HepG2 (cell line): ENCODE measurements around the gene FFAR1. TPM values are rescaled to one million over a fixed set of nuclear protein-coding genes. Genes with fewer than 3 reads are reported as not detected.

Source experiments
- ATAC-seq: fragments of 200-7000 bp; cut with Tn5 transposase; 3 replicates; pipeline ENCODE4 v1.9.1; 2020; ENCODE audit warnings: mild to moderate bottlenecking, moderate library complexity
- BruUV-seq: library from RNA; stranded (reverse); fragments of 400-500 nt; replicated peaks from 2 replicates; lab custom pipeline; 2021; lab: Mats Ljungman, UMichigan
- CTCF ChIA-PET: fragments of 300-600 bp; formaldehyde crosslinking; extraction: SDS; loops from one replicate; lab custom pipeline; 2021; ENCODE audit warnings: low total read pairs, inconsistent platforms, low intra/inter-chr PET ratio; lab: Yijun Ruan, JAX
- POLR2A ChIA-PET: fragments of 350-600 bp; sonication (Branson Sonifier 250); formaldehyde crosslinking; loops from one replicate; lab custom pipeline; 2020; ENCODE audit warnings: antibody characterized with exemption, inconsistent platforms; lab: Yijun Ruan, JAX
- DNase-seq: peaks from one replicate; pipeline ENCODE4 v3.0.0-alpha.2; 2015; ENCODE audit warnings: low spot score
- FAIRE-seq: peaks from 3 replicates; lab custom pipeline; 2011; peaks lifted over from hg19 to GRCh38; lab: Jason Lieb, UNC
- H2AFZ ChIP-seq: one replicate; pipeline ENCODE4 v1.6.1; 2011; ENCODE audit warnings: low read length, inconsistent platforms
- H3K27ac ChIP-seq: fragments of 300-600 bp; 3 replicates; pipeline ENCODE4 v1.8.0; 2011; ENCODE audit warnings: mixed run types, mild to moderate bottlenecking, mixed read lengths, low read length, inconsistent platforms; ENCODE audit not compliant: insufficient read depth; ENCODE audit errors: extremely low read length
- H3K27me3 ChIP-seq, 2 experiments: fragments of 200-600 bp in 1 of 2; 2 replicates in 1 of 2; 3 replicates in 1 of 2; pipeline versions ENCODE4 v1.6.0 to v1.8.0; 2011; ENCODE audit warnings: low read length in 2 of 2, mild to moderate bottlenecking in 2 of 2, moderate library complexity in 2 of 2, inconsistent platforms in 1 of 2; ENCODE audit not compliant: insufficient read depth in 2 of 2, control insufficient read depth in 1 of 2
- H3K36me3 ChIP-seq, 2 experiments: fragments of 200-600 bp in 1 of 2; replicated peaks in 1 of 2; 2 replicates in 1 of 2; 3 replicates in 1 of 2; pipeline versions ENCODE4 v1.5.1 to v1.8.0; 2011; ENCODE audit warnings: low read length in 2 of 2, inconsistent platforms in 1 of 2; ENCODE audit not compliant: insufficient read depth in 2 of 2, control insufficient read depth in 1 of 2
- H3K4me1 ChIP-seq: 2 replicates; pipeline ENCODE4 v1.5.1; 2012; ENCODE audit warnings: low read length, inconsistent platforms; ENCODE audit not compliant: insufficient read depth
- H3K4me2 ChIP-seq: 2 replicates; pipeline ENCODE4 v1.6.0; 2011; ENCODE audit warnings: low read depth, low read length, inconsistent platforms
- H3K4me3 ChIP-seq, 3 experiments: fragments of 200-600 bp in 1 of 3; sonication (generic), shearing (Covaris generic) in 1 of 3; replicated peaks in 1 of 3; 2 replicates each; pipeline ENCODE4 v1.5.1; 2011 to 2016; ENCODE audit warnings: low read length in 3 of 3, inconsistent platforms in 2 of 3, low read depth in 2 of 3, mild to moderate bottlenecking in 2 of 3, control low read depth in 1 of 3, mixed read lengths in 1 of 3; ENCODE audit not compliant: insufficient read depth in 1 of 3
- H3K79me2 ChIP-seq: one replicate; pipeline ENCODE4 v1.6.1; 2011; ENCODE audit warnings: low read length, inconsistent platforms; ENCODE audit not compliant: insufficient read depth
- H3K9ac ChIP-seq: 2 replicates; pipeline ENCODE4 v1.6.0; 2011; ENCODE audit warnings: mild to moderate bottlenecking, low read depth, low read length, inconsistent platforms; ENCODE audit not compliant: insufficient read depth
- H3K9me3 ChIP-seq: 2 replicates; pipeline ENCODE4 v1.5.1; 2012; ENCODE audit warnings: mild to moderate bottlenecking, low read length
- H4K20me1 ChIP-seq: 2 replicates; pipeline ENCODE4 v1.6.0; 2011; ENCODE audit warnings: inconsistent platforms, mild to moderate bottlenecking, low read length, moderate library complexity; ENCODE audit not compliant: insufficient read depth
- ARID2 ChIP-seq: sonication (generic); formaldehyde crosslinking; IDR thresholded peaks from 2 replicates; pipeline ENCODE4 v1.8.1; 2022; ENCODE audit warnings: mild to moderate bottlenecking, missing genetic modification reagents, borderline replicate concordance
- BRD4 ChIP-seq: sonication (generic); formaldehyde crosslinking; IDR thresholded peaks from 2 replicates; pipeline ENCODE4 v1.4.0; 2020; ENCODE audit warnings: missing genetic modification reagents
- CBFB ChIP-seq: sonication (generic); formaldehyde crosslinking; IDR thresholded peaks from 2 replicates; pipeline ENCODE4 v1.4.0; 2020; ENCODE audit warnings: missing genetic modification reagents
- KDM2A ChIP-seq: sonication (generic); formaldehyde crosslinking; IDR thresholded peaks from 2 replicates; pipeline ENCODE4 v1.4.0; 2020; ENCODE audit warnings: low read depth, missing genetic modification reagents, borderline replicate concordance
- NBN ChIP-seq: fragments of 450-650 bp; conservative IDR thresholded peaks from 2 replicates; pipeline ENCODE4 v1.6.1; 2017
- SETDB1 ChIP-seq: sonication (generic); formaldehyde crosslinking; IDR thresholded peaks from 2 replicates; pipeline ENCODE4 v1.5.1; 2020; ENCODE audit warnings: missing genetic modification reagents, mild to moderate bottlenecking, borderline replicate concordance
- ZFY ChIP-seq: sonication (generic); formaldehyde crosslinking; IDR thresholded peaks from 2 replicates; pipeline ENCODE4 v1.4.0; 2020; ENCODE audit warnings: missing genetic modification reagents
- ZNF276 ChIP-seq: sonication (generic); formaldehyde crosslinking; IDR thresholded peaks from 2 replicates; pipeline ENCODE4 v1.4.0; 2020; ENCODE audit warnings: mild to moderate bottlenecking, low read depth, missing genetic modification reagents
- ZNF609 ChIP-seq: sonication (generic); formaldehyde crosslinking; IDR thresholded peaks from 2 replicates; pipeline ENCODE4 v1.4.0; 2020; ENCODE audit warnings: mild to moderate bottlenecking, missing genetic modification reagents, borderline replicate concordance
- WGBS: methylation state at CpG from one replicate; pipeline ENCODE4 v1.1.6; 2017; ENCODE audit warnings: low lambda C conversion rate; 5-methylcytosine and 5-hydroxymethylcytosine counted together
- in situ Hi-C: cut with HindIII; loops from 2 replicates; pipeline ENCODE4 v1.10.0; 2017; ENCODE audit warnings: low pct_unique_long_range_greater_than_20kb; ENCODE audit not compliant: extremely low pct_ligation_motif_present
- intact Hi-C: fragments of 100-400 bp; cut with micrococcal nuclease; formaldehyde crosslinking; loops from one replicate; pipeline ENCODE4 v1.10.0; 2022; ENCODE audit not compliant: unreplicated experiment
- polyA plus RNA-seq, 8 experiments: library from polyadenylated mRNA; depleted of rRNA in 3 of 8; stranded (reverse) in 7 of 8; unstranded in 1 of 8; fragments of >200 nt; fragmentation: Illumina TruSeq in 4 of 8; extraction: Trizol in 4 of 8; gene quantifications; 2 replicates each; pipeline versions ENCODE4 v1.2.1 to v1.2.3, GENCODE V29; 2011 to 2016; ENCODE audit warnings: low read depth in 4 of 8, missing spikeins in 1 of 8, mixed read lengths in 1 of 8; ENCODE audit not compliant: insufficient read depth in 1 of 8
- total RNA-seq, 5 experiments: library from RNA; depleted of rRNA; stranded (reverse); fragments of >200 nt; fragmentation: Illumina TruSeq; extraction: Trizol; gene quantifications; 2 replicates each; pipeline ENCODE4 v1.2.3, GENCODE V29; 2016; ENCODE audit warnings: low read depth in 1 of 5
- TF ChIP-seq, protein P1 (sequence below): sonication (generic); formaldehyde crosslinking; IDR thresholded peaks from 2 replicates; pipeline ENCODE4 v1.4.0; 2020; ENCODE audit warnings: missing genetic modification reagents

The FFAR1 gene
- total and polyA plus RNA-seq, 2 of the 13 experiments (the other 11 are each of a cell fraction or from before 2014, with no cell fraction given): not detected

DNA sequence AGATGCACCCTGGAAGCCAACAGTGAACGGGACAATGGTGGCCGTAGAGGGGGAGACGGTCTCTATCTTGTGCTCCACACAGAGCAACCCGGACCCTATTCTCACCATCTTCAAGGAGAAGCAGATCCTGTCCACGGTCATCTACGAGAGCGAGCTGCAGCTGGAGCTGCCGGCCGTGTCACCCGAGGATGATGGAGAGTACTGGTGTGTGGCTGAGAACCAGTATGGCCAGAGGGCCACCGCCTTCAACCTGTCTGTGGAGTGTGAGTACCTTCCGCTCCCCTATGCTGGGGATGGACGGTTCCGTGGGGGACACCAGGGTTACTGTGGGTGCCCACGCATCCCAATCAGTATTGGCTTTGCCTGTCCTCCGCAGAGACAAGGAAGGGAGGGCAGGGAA, 45.3 kb upstream of the FFAR1 start:
- peaks cover 29% of the 10 kb centered on the region for H3K4me1 ChIP-seq
- intact Hi-C loops: no loop called here
- H3K4me3 ChIP-seq: no peak overlapping the region
- ChIA-PET CTCF (no interaction called here), POLR2A (no interaction called here)
- FAIRE-seq (no peak), DNase-seq (no peak), ATAC-seq (no peak)
- BruUV-seq: no TSS peak
- no peaks in the 10 kb centered on the region for H3K9me3 ChIP-seq
- H3K9ac ChIP-seq: no peak overlapping the region
- TF ChIP-seq SETDB1 (CRISPR knock-in tag): no peak
- no peak for TF ChIP-seq ZNF276
- TF ChIP-seq BRD4 (CRISPR knock-in tag): no peak
- TF ChIP-seq ZFY (CRISPR knock-in tag): no peak
- no peak for TF ChIP-seq NBN
- H3K36me3 ChIP-seq: no peaks in the 10 kb centered on the region
- no peak overlapping the region for H3K27ac ChIP-seq
- WGBS: 94% methylated on average over 8 of the region's 16 CpGs
- H2AFZ ChIP-seq: no peak overlapping the region
- no peak overlapping the region for H3K4me2 ChIP-seq
- H3K79me2 ChIP-seq: no peaks in the 10 kb centered on the region
- H4K20me1 ChIP-seq: no peaks in the 10 kb centered on the region
- in situ Hi-C loops: no loop called here
- no peaks in the 10 kb centered on the region for H3K27me3 ChIP-seq

- no peaks in the 10 kb centered on the region for H3K36me3 ChIP-seq
- TF ChIP-seq ZNF609 (no peak), KDM2A (CRISPR knock-in tag) (no peak), ARID2 (CRISPR knock-in tag) (no peak), CBFB (CRISPR knock-in tag) (no peak)
- TF ChIP-seq, protein P1, sequence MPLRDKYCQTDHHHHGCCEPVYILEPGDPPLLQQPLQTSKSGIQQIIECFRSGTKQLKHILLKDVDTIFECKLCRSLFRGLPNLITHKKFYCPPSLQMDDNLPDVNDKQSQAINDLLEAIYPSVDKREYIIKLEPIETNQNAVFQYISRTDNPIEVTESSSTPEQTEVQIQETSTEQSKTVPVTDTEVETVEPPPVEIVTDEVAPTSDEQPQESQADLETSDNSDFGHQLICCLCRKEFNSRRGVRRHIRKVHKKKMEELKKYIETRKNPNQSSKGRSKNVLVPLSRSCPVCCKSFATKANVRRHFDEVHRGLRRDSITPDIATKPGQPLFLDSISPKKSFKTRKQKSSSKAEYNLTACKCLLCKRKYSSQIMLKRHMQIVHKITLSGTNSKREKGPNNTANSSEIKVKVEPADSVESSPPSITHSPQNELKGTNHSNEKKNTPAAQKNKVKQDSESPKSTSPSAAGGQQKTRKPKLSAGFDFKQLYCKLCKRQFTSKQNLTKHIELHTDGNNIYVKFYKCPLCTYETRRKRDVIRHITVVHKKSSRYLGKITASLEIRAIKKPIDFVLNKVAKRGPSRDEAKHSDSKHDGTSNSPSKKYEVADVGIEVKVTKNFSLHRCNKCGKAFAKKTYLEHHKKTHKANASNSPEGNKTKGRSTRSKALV (CRISPR knock-in tag): no peak
- TF ChIP-seq, all 625 proteins: peak for 0
- no TSS peak for BruUV-seq
- in situ Hi-C loops: no loop called here
- intact Hi-C loops: no loop called here
- no peak overlapping the region for H3K9ac ChIP-seq
- DNase-seq: no peak
- no peaks in the 10 kb centered on the region for H3K79me2 ChIP-seq
- no peaks in the 10 kb centered on the region for H4K20me1 ChIP-seq
- WGBS: 91% methylated on average over 6 of the region's 6 CpGs
- ChIA-PET CTCF (no interaction called here), POLR2A (no interaction called here)
- no peaks in the 10 kb centered on the region for H3K9me3 ChIP-seq
- ATAC-seq: no peak
- no peak overlapping the region for H3K4me3 ChIP-seq
- no peak overlapping the region for H3K27ac ChIP-seq
- peaks cover 39% of the 10 kb centered on the region for H3K4me1 ChIP-seq
- no peak overlapping the region for H3K4me2 ChIP-seq
- no peak overlapping the region for H2AFZ ChIP-seq
- no peak for FAIRE-seq
- no peaks in the 10 kb centered on the region for H3K27me3 ChIP-seq
Measured at GRCh38 chr19:35303357-35303915, 44.3 kb upstream of the FFAR1 start.
